SK-N-MC (cell line): ENCODE results near the gene ZNF622.

ENCODE experiments used
- EZH2 ChIP-seq: fragments of 200-600 bp; sonication (generic); IDR thresholded peaks from one replicate; pipeline ENCODE4 v1.6.1; 2017; ENCODE audit warnings: antibody characterized with exemption
- FOXP2 ChIP-seq: optimal IDR thresholded peaks from 2 replicates; pipeline ENCODE3; 2011; ENCODE audit warnings: mild to moderate bottlenecking, moderate library complexity; ENCODE audit not compliant: insufficient read depth; ENCODE audit errors: extremely low read length, control extremely low read depth
- POLR2AphosphoS5 ChIP-seq: IDR thresholded peaks from 2 replicates; pipeline ENCODE4 v1.6.1; 2012; ENCODE audit warnings: mild to moderate bottlenecking, low read depth, low read length, borderline replicate concordance

DNA sequence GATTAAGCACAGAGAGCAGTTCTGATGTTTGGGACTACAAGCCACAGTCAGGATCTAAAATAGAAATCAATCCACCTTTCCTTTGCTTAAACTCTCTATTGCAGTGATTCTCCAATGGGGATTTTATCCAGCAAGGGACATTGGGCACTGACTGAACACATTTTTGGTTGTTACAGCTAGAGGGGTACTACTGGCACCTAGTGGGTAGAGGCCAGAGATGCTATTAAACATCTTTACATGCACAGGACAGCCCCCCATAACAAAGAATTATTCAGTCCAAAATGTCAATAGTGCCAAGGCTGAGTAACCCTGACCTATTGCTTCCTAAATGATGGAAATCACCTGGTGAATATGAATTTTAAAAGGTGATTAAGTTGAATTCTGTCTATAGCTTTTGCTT lies 12.0 kb downstream of the ZNF622 start:
- TF ChIP-seq POLR2AphosphoS5 = no peak
- no peak for TF ChIP-seq EZH2
- no peak for TF ChIP-seq FOXP2
